IPS-18c (cell line): ENCODE measurements around the gene CROCC2.

ENCODE experiments used
- H3K4me3 ChIP-seq: 2 replicates; pipeline ENCODE4 v1.7.0; 2013; ENCODE audit warnings: low read depth, mild to moderate bottlenecking, low read length, moderate library complexity; ENCODE audit not compliant: insufficient read depth
- H3K9me3 ChIP-seq: one replicate; pipeline ENCODE4 v1.6.1; 2013; ENCODE audit warnings: mild to moderate bottlenecking, low read length, moderate library complexity; ENCODE audit not compliant: control insufficient read depth, insufficient read depth

Gene CROCC2

GRCh38 chr2:240925568-240926515 lies 19.7 kb downstream of the CROCC2 start:
- no peaks in the 10 kb centered on the region for H3K9me3 ChIP-seq

DNA sequence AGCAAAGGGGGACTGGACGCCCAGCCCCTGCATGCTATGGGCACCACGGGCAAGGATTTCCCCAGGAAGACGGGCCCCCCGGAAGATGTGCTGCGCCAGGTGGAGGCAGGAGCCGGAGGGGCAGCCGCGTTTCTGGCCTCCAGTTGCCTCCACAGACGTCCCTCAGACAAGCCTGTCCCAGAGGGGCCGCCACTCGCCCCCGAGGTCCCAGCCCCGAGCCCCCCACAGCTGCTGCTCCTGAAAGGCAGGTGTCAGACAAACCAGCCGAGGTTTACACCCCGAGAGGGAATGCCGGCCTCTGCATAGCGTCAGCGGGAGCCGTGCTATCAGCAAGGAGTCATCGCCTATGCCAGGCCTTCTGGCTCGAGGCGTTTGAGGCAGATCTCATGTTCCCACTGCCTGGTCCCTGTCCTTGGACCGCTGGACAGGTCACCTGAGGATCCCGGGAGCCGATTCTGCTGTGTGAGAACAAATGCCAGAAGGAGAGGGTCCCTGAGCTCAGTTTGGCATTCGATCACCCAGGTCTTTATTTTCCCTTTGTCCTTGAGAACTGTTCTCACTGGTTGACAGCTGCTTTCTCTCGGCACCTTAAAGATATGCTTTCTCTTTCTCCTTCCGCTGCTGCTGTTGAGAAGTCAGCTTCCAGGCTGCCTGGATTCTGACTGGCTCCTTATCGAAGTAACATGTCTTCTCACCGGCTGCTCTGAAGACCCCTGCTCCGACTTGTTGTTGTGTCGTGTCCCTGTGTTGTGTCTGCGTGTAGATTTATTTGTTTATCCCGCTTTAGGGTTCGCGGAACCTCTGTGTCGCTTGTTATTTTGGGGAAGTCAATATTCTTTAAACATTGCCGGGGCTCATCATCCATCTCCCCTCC lies 20.6 kb downstream of the CROCC2 start:
- H3K9me3 ChIP-seq = no peaks in the 10 kb centered on the region
- no peak overlapping the region for H3K4me3 ChIP-seq

More at GRCh38 chr2:240925568-240926515, 19.7 kb downstream of the CROCC2 start:
- no peak overlapping the region for H3K4me3 ChIP-seq

GRCh38 chr2:240927390-240927781 lies 21.2 kb downstream of the CROCC2 start:
- no peak overlapping the region for H3K4me3 ChIP-seq
- H3K9me3 ChIP-seq = no peaks in the 10 kb centered on the region

DNA sequence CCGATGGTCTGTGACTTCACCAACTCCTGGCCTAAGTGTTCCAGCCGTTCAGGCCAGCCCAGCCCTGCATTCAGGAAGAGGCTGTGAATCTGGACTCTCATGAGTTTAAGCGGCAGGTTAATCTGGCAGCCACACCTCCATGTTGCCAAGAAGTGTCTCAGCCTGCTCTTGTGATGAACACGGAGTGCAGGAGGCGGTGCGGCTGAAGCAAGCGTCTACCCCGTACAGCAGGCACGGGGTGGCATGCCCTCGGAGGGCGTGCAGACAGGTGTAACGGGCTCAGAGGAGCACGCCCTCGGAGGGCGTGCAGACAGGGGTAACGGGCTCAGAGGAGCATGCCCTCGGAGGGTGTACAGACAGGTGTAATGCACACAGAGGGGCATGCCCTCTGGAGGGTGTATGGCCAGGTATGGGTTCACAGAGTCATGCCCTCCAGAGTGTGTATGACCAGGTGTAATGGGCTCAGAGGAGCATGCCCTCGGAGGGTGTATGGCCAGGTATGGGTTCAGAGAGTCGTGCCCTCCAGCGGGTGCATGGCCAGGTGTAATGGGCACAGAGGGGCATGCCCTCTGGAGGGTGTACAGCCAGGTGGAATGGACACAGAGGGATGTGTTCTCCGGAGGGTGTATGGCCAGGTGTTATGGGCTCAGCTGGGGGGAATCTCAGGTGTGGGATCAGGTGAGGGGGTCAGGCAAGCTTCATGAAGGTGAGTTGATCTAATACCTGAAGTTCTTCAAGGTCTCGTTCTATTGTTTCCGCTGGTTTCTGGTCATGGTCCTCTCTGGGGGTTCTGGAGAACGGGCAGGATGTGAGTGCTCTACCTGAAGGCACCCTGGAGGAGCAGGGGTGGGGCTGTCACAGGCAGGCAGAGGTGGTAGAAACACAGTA lies 22.6 kb downstream of the CROCC2 start:
- no peak overlapping the region for H3K4me3 ChIP-seq
- H3K9me3 ChIP-seq = no peaks in the 10 kb centered on the region

DNA sequence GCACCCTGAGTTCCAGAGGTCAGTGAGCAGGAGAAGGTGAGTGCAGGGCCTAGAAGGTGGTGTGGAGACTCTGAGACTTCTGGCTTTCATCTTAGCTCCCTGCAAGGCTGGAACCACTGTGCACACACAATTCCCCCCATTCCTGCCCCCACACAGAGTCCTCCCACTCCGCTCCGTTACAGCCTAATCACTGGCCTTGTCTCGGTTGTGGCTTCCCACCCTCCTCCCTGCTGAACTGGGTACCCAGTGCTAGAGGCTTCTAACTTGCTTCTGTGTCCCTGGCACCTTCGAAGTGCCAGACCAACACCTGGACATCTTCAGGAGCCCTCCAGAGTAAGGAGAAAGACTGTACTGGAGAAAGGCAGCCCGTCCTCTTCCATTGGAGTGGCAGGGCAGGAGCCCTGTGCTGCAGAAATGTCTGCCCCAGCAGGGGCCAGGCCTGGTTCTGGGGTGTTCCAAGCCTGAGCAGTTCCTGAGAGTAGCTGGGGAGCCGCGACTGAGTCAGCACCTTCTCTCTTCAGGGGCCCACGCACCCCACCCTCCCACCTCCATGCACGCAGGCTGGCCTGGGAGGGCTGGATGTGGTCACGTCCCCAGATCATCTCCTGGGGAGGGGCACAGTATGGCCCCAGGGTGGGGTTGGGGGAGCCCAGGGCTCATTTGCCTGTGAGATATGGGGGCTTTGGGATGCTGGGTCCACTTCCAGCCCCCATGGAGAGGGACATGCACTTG lies 23.4 kb downstream of the CROCC2 start:
- H3K9me3 ChIP-seq = no peaks in the 10 kb centered on the region
- H3K4me3 ChIP-seq = no peak overlapping the region

- Histone ChIP-seq H3K9me3 (no peaks in the 10 kb centered on the region), H3K4me3 (no peak overlapping the region)
These were observed 24.0 kb downstream of the CROCC2 start for GRCh38 chr2:240930096-240930630.

DNA sequence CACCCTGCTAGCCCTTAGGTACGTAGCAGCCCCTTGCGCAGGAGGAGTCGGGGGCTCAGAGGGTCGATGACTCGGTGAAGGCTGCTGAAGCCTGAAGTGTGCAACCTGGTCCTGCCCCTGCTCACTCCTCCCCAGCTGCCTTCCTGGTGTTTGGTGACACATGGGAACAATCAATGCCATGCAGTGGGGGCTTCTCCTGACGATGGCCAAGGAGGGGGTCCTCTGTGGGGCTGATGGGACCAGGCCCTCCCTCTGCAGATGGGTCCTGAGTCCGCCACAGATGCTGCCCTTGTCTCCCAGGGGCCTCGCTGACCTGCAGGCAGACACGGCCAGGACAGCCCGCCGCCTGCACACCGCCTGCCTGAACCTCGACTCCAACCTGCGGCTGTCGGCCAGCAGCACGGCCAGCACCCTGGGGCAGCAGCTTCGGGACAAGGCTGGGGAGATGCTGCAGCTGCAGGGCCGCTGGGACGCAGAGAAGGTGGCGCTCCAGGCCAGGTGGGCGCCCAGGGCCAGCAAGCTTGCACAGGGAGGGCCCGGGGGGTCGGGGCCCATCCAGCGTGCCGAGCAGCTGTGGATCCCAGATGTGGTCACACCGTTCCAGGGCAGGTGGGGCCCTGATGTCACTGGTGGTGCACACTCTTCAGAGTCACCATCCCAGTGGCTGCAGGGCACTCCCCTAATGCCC lies 24.6 kb downstream of the CROCC2 start:
- no peaks in the 10 kb centered on the region for H3K9me3 ChIP-seq
- no peak overlapping the region for H3K4me3 ChIP-seq

DNA sequence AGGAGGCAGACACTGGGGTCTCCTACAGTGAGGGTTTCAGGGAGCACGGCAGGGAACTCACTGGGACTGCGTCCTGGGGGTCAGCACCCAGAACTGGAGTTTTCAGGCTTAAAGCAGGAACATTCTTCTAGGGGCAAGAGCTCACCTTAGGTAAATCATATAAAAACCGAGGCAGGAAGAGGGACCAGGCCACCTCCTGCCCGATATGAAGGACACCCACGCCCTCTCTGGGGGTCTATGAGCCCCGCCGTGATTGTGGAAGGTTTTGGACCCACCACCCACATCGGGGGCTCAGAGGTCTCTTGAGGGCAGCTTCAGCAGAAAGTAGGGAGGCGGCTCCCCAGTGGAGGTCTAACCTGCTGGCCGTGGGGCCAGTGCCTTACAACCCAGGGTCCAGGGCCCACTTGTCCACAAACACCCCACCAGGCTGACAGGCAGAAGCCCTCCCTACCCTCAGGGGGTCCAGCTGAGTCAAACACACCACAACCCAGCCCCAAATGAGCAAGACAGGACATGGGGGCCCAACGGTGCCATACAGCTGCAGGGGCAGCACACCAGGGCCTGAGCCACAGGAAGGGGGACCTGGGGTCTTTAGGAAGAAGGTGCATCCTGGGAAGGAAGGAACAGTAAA lies 25.3 kb downstream of the CROCC2 start:
- no peak overlapping the region for H3K4me3 ChIP-seq
- H3K9me3 ChIP-seq = peaks cover 1% of the 10 kb centered on the region

GRCh38 chr2:240932001-240932723 lies 26.0 kb downstream of the CROCC2 start:
- Histone ChIP-seq H3K9me3 (peaks cover 3% of the 10 kb centered on the region), H3K4me3 (no peak overlapping the region)

DNA sequence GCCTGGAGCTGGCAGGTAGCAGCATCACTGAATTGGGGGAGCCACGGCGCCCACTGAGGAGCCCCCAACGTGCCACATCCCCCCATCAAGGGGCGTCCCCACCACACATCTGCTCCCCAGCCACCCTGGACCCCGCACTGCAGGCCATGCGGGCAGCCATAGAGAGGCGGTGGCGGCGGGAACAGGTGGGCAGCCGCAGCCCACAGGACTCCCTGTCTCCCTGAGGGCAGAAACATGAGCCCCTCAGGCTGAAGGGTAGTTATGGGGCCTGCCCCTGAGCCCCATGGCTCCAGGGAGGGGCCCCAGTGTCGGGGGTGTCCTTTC lies 26.6 kb downstream of the CROCC2 start:
- Histone ChIP-seq H3K4me3 (no peak overlapping the region), H3K9me3 (peaks cover 3% of the 10 kb centered on the region)

- Histone ChIP-seq H3K4me3 (no peak overlapping the region), H3K9me3 (peaks cover 3% of the 10 kb centered on the region)
These were observed 27.2 kb downstream of the CROCC2 start for GRCh38 chr2:240933048-240933965.

DNA sequence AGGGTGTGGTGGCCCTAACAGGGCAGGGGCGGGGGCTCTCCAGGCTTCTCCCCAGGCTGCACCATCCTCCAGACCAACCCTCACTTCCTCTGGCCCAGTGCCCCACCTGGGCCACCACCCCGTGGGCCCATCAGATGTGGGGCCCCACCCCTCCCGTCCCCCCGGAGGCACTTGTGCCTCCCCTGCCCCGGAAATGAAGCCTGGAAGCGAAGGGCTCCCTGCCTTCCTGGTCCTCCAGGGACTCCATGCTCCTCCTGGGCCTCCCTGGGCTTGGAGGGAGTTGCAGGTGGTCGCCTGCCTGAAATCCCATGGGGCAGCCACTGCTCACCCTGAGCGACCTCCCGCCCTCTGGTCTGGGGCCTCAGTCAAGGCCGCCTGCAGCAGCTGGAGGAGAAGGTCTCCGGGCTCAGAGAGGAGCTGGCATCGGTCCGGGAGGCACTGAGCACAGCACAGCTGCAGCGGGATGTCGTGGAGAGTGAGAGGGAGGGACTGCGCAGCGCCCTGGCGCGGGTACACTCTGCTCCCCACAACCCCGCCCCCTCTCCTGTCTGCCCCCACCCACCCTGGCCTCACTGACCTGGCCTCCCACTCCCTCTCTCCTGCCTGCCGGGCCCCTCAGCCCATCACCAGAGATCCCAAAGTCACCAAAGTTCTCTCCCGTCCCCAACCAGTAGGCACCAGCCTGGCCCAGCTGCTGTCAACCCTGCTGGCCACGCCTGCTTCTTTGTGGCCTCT lies 28.0 kb downstream of the CROCC2 start:
- Histone ChIP-seq H3K9me3 (peaks cover 3% of the 10 kb centered on the region), H3K4me3 (no peak overlapping the region)

DNA sequence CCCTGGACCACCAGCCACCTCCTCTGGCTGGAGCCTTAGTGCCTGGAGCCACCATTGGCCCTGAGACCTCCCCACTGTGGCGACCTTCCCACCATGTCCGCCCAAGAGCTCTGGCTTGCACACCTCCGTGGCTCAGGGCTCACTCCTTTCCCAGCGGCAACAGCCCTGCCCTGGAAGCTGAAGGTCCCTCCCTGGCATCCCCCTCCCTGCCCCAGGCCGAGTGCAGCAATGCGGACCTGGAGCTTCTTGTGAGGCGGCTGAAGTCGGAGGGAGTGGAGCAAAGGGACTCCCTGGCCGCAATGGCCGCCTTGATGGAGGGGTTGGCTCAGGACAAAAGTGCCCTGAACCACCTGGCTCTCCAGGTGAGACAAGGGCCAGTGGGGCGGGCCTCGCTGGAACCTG lies 28.6 kb downstream of the CROCC2 start:
- Histone ChIP-seq H3K4me3 (no peak overlapping the region), H3K9me3 (peaks cover 3% of the 10 kb centered on the region)
